GM21367 (cell line): ENCODE data around the gene CERS4.
A peak's percentile ranks its signal among the peaks of the same experiment; 100 is the strongest.
"Not testable (repeated sequence)": the region's sequence is repeated elsewhere in the genome, so short reads cannot be mapped to it uniquely, and the experiment has no call there.

Experiments
- ATAC-seq: cut with Tn5 transposase; IDR thresholded peaks from one replicate; pipeline ENCODE4 v1.9.1; 2021; ENCODE audit not compliant: unreplicated experiment

Gene CERS4

GRCh38 chr19:8261347-8261746 lies 52.2 kb downstream of the CERS4 start:
- no peak for ATAC-seq

GRCh38 chr19:8261881-8262280 lies 52.7 kb downstream of the CERS4 start:
- ATAC-seq: no peak

- no peak for ATAC-seq
Measured at GRCh38 chr19:8262431-8262830, 53.3 kb downstream of the CERS4 start.

- not testable (repeated sequence) for ATAC-seq
Measured at GRCh38 chr19:8264248-8264647, 55.1 kb downstream of the CERS4 start.

GRCh38 chr19:8265872-8266271 lies 56.7 kb downstream of the CERS4 start:
- ATAC-seq: no peak

- ATAC-seq: no peak
Measured at GRCh38 chr19:8269724-8270123, 60.6 kb downstream of the CERS4 start.

- not testable (repeated sequence) for ATAC-seq
Measured at GRCh38 chr19:8276508-8276907, 67.3 kb downstream of the CERS4 start.

- ATAC-seq: not testable (repeated sequence)
Measured at GRCh38 chr19:8291337-8291736, 82.2 kb downstream of the CERS4 start.

GRCh38 chr19:8302357-8302691 lies 93.2 kb downstream of the CERS4 start:
- ATAC-seq: no peak

GRCh38 chr19:8302734-8303133 lies 93.6 kb downstream of the CERS4 start:
- no peak for ATAC-seq

GRCh38 chr19:8304841-8305621 lies 95.9 kb downstream of the CERS4 start:
- ATAC-seq: no peak

GRCh38 chr19:8305798-8306197 lies 96.6 kb downstream of the CERS4 start:
- ATAC-seq: no peak

GRCh38 chr19:8306235-8307054 lies 97.3 kb downstream of the CERS4 start:
- no peak for ATAC-seq

- no peak for ATAC-seq
Measured at GRCh38 chr19:8307400-8307964, 98.3 kb downstream of the CERS4 start.

- ATAC-seq: peak; percentile 62
Measured at GRCh38 chr19:8307965-8308866, 99.0 kb downstream of the CERS4 start, which contains the start of gene CD320. Gene CD320, minus strand, starts transcription at chr19:8308358. Its CDS starts 68 bp downstream, at chr19:8308290.

- ATAC-seq: no peak
Measured at GRCh38 chr19:8308891-8309291, 99.7 kb downstream of the CERS4 start.

- no peak for ATAC-seq
Measured at GRCh38 chr19:8310342-8311055, 101.3 kb downstream of the CERS4 start.

- ATAC-seq: no peak
Measured at GRCh38 chr19:8311461-8312260, 102.5 kb downstream of the CERS4 start.
